Measurements from ENCODE around the gene RNF207. TPM values are rescaled to one million over a fixed set of nuclear protein-coding genes. Genes with fewer than 3 reads are reported as not detected.
A peak's percentile ranks its signal among the peaks of the same experiment; 100 is the strongest.

Gene RNF207
- total RNA-seq, 1 donor from 2014 or later = 34.5 TPM

GRCh38 chr1:6260433-6260934 lies 54.6 kb downstream of the RNF207 start:
- no peak for DNase-seq (ENCODE audit: extremely low spot score, unreplicated experiment)
- TF ChIP-seq CTCF (conservative IDR thresholded peaks at IDR 0.05) = no peak
- H3K4me1 Mint-ChIP-seq (ENCODE audit: unreplicated experiment) = no peaks in the 10 kb centered on the region
- peaks cover 30% of the 10 kb centered on the region for H3K27me3 Mint-ChIP-seq
- H3K36me3 Mint-ChIP-seq = no peaks in the 10 kb centered on the region
- no peak overlapping the region for H3K4me3 Mint-ChIP-seq
- H3K9me3 Mint-ChIP-seq = no peaks in the 10 kb centered on the region
- H3K27ac Mint-ChIP-seq = no peak overlapping the region

GRCh38 chr1:6260961-6261614 lies 55.2 kb downstream of the RNF207 start, which contains the start of gene GPR153:
GPR153 (minus strand) TSS chr1:6261098; CDS start chr1:6254905, 6,193 bp downstream.
- Mint-ChIP-seq H3K9me3 (no peaks in the 10 kb centered on the region), H3K27ac (peak within 1 kb of the TSS; percentile 80), H3K4me1 (ENCODE audit: unreplicated experiment) (peaks cover 3% of the 10 kb centered on the region), H3K36me3 (no peaks in the 10 kb centered on the region), H3K27me3 (peaks cover 30% of the 10 kb centered on the region), H3K4me3 (peak within 1 kb of the TSS; percentile 77)
- no peak for TF ChIP-seq CTCF (conservative IDR thresholded peaks at IDR 0.05)
- DNase-seq (ENCODE audit: extremely low spot score, unreplicated experiment) = no peak

GRCh38 chr1:6261615-6261995 lies 55.7 kb downstream of the RNF207 start:
- peaks cover 30% of the 10 kb centered on the region for H3K27me3 Mint-ChIP-seq
- no peaks in the 10 kb centered on the region for H3K36me3 Mint-ChIP-seq
- no peak for DNase-seq (ENCODE audit: extremely low spot score, unreplicated experiment)
- peak overlapping the region; percentile 77 for H3K4me3 Mint-ChIP-seq
- H3K4me1 Mint-ChIP-seq (ENCODE audit: unreplicated experiment) = peaks cover 4% of the 10 kb centered on the region
- no peak for TF ChIP-seq CTCF (conservative IDR thresholded peaks at IDR 0.05)
- no peaks in the 10 kb centered on the region for H3K9me3 Mint-ChIP-seq
- H3K27ac Mint-ChIP-seq = peak overlapping the region; percentile 80

- no peak overlapping the region for H3K4me3 Mint-ChIP-seq
- no peaks in the 10 kb centered on the region for H3K36me3 Mint-ChIP-seq
- no peaks in the 10 kb centered on the region for H3K9me3 Mint-ChIP-seq
- no peak for DNase-seq (ENCODE audit: extremely low spot score, unreplicated experiment)
- TF ChIP-seq CTCF (conservative IDR thresholded peaks at IDR 0.05) = no peak
- H3K27ac Mint-ChIP-seq = no peak overlapping the region
- peaks cover 21% of the 10 kb centered on the region for H3K27me3 Mint-ChIP-seq
- peaks cover 6% of the 10 kb centered on the region for H3K4me1 Mint-ChIP-seq (ENCODE audit: unreplicated experiment)
These were observed 56.9 kb downstream of the RNF207 start for GRCh38 chr1:6262555-6263420.

GRCh38 chr1:6263716-6264115 lies 57.8 kb downstream of the RNF207 start:
- peaks cover 18% of the 10 kb centered on the region for H3K27me3 Mint-ChIP-seq

More at GRCh38 chr1:6263716-6264115, 57.8 kb downstream of the RNF207 start:
- Mint-ChIP-seq H3K9me3 (no peaks in the 10 kb centered on the region), H3K27ac (no peak overlapping the region), H3K4me3 (no peak overlapping the region), H3K36me3 (no peaks in the 10 kb centered on the region), H3K4me1 (ENCODE audit: unreplicated experiment) (peaks cover 13% of the 10 kb centered on the region)
- no peak for DNase-seq (ENCODE audit: extremely low spot score, unreplicated experiment)
- no peak for TF ChIP-seq CTCF (conservative IDR thresholded peaks at IDR 0.05)
